Left renal pelvis (tissue), 4 donors: ENCODE data around the gene CR1. TPM values are rescaled to one million over a fixed set of nuclear protein-coding genes. Genes with fewer than 3 reads are reported as not detected.
"Not testable (repeated sequence)": the region's sequence is repeated elsewhere in the genome, so short reads cannot be mapped to it uniquely, and the experiment has no call there.

Experiments used
- DNase-seq, 4 donors: peaks; one replicate each; pipeline ENCODE4 v3.0.0-alpha.2; 2013; ENCODE audit warnings: low read depth in 4 of 4, low spot score in 3 of 4
- polyA plus RNA-seq, 4 donors: library from polyadenylated mRNA; unstranded; fragments of 120-200 nt; gene quantifications; one replicate each; pipeline ENCODE4 v1.2.1, GENCODE V29; 2013; ENCODE audit not compliant: insufficient read length in 4 of 4

Gene CR1
- polyA plus RNA-seq, 4 donors: 3.0 to 19.3 (median 17.8) TPM

DNA sequence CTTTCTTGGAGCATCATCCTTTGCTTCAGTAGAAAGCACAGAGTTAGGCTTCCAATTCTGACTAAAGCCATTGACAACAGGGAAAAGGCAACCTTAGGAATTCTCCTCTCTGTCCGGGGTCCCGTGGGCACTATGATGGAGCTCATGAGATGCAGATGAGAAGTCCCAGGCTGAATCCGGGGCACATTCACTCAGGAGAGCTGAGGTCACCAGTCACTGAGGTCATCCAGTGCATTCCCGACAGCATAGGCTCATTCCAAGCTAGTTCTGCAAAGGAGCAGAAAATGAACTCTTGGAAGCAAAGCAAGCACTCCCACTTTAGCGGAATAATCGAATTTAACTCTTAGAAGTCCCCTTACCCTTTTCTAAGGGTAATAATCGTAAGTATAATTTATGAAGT, 6.8 kb downstream of the CR1 start:
- DNase-seq: no peak

DNA sequence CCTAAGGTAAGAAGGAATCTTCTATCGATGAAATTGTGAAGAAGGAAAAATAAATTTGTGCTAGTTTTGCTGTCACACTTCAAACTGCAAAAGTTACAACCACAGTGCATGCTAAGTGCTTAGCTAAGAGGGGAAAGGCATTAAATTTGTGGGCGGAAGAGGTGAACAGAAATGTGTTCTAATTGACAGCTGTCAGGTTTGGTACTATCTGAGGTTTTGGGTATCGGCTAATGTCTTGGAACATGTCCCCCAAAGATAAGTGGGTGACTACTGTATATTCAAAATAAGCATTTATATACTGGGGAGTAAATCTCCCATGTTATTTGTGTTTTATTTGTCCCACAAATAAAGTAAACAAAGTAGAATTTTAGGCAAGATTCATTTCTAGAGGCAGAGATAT, 8.0 kb downstream of the CR1 start:
- DNase-seq: no peak

DNA sequence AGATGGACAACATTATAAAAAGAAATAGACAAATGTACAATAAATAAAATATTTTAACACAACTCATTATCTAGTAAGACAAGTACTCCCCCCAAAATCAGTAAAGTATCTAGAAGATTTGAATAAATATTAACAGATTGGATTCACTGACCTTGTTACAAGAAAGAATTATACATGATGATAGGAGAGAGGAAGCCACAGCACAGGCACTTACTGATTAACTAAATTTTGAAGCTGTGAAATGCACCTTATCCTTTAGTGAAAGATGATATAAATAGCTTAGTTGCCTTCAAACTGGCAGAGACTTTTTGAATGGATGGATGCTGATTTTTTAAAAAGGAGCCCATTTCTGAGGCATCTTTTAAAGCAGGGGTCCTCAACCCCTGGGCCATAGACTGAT, 8.5 kb downstream of the CR1 start:
- no peak for DNase-seq

DNA sequence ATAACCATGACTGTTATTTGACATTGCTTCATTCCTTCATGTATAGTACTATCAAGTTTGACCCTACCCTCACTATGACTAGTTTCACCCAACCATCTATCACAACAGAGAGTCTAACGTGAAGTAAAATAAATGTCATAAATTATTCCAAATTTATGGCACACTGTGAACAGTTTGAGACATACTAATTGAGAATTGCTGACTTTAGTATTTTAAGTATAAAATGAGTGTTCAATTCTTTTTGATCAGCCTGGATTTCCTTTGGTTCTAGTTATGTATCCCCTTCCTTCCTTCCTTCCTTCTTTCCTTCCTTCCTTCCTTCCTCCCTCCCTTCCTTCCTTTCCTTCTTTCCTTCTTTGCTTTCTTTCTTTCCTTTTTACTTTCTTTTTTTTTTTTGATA, 14.5 kb downstream of the CR1 start:
- DNase-seq: no peak

DNA sequence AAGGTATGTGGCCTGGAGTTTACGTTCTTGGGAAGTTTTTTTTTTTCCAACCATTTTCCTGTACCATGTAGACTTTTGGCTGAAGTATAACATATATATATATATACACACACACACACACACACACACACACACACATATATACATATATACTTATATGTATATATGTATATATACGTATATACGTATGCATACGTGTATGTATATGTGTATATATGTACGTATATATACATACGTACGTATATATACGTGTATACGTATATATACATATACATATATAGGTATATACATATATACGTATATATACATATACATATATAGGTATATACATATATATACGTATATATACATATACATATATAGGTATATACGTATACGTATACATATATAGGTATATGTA, 18.9 kb downstream of the CR1 start:
- no peak for DNase-seq

DNA sequence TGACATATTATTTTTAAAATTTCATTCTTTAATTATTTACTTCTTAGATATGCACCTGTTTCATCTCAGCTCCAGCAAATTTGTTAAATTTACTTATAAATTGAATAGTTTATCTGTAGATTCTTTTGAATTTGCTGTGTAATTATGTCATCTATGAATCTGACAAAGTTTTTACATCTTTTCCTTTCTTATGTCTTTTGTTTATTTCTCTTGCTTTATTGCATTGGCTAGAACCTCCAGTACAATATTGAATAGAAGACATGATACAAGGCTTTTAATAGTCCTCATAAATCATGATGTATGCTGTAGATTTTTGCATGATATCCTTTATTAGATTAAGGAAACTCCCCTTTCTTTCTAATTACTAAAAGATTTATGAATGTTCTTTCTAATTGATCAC, 20.8 kb downstream of the CR1 start:
- DNase-seq: no peak

DNA sequence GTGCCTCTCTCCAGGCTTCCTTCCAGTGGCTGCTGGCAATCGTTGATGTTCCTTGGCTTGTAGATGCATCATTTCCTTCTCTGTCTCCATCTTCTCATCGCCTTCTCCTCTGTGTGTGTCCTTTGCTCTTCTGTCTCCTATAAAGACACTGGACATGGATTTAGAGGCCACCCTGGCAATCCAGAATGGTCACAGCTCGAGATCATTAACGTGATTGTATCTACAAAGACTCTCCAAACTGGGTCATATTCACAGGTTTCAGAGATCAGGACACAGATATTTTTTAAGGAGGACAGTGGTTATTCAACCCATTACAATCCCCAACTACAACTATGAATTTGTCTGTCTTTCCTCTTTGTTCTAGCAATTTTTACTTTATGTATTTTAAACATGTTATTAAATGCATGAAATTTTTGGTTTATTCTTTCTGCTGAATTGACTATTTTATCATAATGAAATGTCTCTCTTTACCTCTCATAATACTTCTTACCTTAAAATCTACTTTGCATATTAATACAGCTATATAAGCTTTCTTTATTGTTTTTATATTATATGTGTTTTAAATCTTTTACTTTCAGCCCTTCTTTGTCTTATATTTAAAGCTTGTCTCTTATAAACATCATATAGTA, 22.8 kb downstream of the CR1 start:
- DNase-seq: no peak

DNA sequence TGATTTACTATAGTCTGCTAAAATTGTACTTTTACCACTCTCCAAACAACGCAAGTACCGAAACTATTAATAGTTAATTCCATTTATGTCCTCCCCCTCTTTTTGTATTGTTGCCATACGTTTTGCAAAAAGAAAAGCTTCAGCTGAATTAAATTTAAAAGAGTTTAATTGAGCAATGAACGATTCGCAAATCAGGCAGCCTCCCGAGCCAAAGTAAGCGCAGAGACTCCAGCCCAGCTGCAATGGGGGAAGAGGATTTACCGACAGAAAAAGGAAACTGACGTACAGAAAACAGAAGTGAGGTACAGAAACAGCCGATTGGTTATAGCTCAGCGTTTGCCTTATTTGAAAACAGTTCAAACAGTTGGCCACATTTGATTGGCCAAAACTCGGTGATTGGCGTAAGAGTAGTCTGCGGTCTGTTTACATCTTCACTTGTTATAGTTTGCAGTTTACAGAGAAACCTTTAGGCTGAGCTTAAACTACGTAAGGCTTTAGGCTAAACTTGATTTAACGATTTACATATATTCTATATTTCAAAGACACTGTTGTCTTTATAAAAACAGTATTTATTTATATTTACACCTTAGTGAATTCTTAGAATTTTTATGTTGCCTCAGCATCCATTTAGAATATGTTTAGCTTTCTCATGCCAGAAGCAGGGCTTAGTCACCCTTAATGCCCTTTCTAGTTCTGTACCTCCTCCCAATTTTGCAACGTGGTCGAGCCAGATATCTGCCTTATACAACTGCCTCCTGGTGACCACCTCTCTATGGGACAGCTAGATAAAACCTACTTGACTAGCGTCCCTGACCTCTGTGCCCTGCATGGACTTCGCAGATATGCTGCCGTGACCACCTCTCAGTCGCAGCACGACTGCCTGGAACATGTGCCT, 23.8 kb downstream of the CR1 start:
- no peak for DNase-seq

DNA sequence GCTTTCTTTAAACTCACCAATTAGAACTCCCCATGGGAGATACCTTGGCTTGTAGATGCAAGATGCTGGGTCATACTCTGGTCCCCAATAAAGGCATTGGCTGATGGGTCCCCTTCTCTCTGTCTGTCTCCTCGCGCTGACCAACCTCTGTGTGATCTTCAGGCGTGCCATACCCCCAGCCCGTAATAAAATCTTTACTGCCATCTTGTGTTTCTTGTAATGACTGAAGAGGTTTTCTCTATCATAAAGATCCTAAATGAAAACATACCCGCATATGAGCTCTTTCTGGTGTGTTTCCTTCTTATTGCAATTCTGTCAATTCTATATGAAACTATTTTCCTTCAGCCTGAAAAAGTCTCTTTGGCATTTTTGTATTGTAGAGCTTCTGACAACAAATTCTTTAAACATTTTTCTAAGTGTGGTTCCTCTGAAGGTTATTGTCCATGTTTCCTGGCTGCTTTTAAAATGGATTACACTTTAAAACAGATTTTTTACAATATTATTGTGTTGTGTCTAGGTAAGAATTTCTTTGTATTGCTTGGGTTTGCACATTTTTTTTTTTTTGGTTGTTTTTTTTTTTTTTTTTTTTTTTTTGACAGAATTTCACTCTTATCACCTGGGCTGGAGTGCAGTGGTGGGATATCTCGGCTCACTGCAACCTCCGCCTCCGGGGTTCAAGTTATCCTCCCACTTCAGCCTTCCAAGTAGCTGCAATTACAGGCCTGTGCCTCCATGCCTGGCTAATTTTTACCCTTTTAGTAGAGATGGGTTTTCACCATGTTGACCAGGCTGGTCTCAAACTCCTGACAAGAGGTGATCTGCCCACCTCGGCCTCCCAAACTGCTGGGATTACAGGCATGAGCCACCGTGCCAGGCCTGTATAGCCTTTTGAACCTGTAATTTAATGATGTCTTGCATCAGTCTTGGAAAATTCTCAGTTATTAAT, 24.7 kb downstream of the CR1 start:
- not testable (repeated sequence) for DNase-seq

DNA sequence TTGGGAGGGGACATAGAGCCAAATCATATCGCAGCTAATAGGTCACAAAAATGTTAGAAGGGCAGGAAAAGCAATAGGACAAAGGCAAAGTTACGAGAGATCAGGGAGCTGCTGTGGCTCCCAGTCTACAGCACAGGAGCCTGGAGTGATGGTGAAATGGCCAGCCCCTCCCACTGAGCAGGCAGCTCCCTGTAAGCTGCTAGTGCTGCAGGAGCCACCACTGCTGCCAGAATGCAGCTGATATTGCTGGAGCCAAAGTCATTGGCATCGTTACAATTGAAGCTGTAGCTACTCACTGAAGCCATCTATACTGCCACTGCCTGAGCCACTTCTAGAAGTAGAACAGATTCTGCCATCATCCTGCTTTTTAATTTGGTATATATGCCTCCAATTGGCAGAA, 29.3 kb downstream of the CR1 start:
- not testable (repeated sequence) for DNase-seq

DNA sequence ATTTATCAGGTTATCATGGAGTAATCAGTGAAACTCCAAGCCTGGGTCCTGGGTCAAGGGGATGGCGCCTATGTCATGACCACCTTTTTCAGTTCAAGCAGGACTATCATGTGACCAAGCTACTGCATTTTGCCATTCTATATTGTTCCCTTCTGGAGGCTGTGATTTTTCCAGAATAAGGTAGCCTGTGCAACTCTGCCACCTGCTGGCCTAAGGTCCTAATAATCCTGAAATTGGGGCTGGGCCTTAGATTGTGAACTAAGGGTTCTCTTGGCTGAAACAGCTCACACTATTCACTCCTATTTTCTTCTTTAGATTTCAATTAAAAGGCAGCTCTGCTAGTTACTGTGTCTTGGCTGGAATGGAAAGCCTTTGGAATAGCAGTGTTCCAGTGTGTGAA, 32.4 kb downstream of the CR1 start:
- not testable (repeated sequence) for DNase-seq

DNA sequence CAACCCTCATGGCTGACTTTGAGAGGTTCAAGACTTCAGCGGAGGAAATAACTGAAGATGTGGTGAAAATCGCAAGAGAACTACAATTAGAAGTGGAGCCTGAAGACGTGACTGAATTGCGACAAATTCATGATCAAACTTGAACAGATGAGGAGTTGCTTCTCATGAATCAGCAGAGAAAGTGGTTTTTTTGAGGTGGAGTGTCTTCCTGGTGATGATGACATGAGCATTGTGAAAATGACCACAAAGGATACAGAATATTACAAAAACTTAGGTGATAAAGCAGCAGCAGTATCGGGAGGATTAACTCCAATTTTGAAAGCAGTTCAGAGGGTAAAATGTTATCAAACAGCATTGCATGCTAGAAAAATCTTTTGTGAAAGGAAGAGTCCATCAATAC, 40.3 kb downstream of the CR1 start:
- DNase-seq: not testable (repeated sequence)

DNA sequence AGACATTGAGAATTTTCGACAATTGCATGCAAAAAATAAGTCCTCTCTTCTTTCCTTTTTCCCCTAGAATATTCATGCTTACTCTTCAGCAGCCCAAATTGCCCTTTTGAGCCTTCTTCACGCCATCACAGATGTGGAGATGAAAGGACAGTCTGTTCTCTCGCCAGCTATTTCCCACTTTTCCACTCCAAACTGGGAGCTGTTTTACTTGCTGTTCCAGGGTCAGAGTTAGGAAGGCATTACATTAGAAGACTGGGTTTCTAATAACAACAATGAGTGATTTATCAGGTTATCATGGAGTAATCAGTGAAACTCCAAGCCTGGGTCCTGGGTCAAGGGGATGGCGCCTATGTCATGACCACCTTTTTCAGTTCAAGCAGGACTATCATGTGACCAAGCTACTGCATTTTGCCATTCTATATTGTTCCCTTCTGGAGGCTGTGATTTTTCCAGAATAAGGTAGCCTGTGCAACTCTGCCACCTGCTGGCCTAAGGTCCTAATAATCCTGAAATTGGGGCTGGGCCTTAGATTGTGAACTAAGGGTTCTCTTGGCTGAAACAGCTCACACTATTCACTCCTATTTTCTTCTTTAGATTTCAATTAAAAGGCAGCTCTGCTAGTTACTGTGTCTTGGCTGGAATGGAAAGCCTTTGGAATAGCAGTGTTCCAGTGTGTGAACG, 50.9 kb downstream of the CR1 start:
- DNase-seq: not testable (repeated sequence)

DNA sequence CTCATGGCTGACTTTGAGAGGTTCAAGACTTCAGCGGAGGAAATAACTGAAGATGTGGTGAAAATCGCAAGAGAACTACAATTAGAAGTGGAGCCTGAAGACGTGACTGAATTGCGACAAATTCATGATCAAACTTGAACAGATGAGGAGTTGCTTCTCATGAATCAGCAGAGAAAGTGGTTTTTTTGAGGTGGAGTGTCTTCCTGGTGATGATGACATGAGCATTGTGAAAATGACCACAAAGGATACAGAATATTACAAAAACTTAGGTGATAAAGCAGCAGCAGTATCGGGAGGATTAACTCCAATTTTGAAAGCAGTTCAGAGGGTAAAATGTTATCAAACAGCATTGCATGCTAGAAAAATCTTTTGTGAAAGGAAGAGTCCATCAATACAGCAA, 58.9 kb downstream of the CR1 start:
- DNase-seq: not testable (repeated sequence)

DNA sequence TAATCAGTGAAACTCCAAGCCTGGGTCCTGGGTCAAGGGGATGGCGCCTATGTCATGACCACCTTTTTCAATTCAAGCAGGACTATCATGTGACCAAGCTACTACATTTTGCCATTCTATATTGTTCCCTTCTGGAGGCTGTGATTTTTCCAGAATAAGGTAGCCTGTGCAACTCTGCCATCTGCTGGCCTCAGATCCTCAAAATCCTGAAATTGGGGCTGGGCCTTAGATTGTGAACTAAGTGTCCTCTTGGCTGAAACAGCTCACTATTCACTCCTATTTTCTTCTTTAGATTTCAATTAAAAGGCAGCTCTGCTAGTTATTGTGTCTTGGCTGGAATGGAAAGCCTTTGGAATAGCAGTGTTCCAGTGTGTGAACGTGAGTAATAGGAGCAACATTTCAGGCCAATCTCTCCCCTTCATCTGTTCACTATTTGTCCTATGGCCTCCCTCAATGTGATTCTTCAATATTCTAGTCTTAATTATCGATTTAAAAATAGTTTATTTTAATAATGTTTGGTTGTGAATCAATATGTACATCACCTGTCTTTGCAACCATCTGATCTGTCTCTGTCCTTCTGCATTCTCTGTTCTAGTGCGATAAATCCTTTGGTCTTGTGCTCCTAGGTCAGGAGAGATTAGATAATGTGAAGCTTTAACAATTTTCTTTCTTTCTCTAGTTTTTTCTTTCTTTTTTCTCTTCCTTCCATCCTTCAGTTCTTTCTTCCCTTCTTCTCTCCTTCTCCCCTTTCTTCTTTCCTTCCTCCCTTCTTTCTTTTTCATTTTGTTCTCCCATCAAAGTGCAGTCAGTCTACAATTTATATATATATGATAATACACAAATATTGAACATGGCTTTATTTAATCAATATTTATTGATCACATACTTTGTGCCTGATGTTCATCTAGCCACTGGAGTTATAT, 69.8 kb downstream of the CR1 start:
- DNase-seq: no peak

DNA sequence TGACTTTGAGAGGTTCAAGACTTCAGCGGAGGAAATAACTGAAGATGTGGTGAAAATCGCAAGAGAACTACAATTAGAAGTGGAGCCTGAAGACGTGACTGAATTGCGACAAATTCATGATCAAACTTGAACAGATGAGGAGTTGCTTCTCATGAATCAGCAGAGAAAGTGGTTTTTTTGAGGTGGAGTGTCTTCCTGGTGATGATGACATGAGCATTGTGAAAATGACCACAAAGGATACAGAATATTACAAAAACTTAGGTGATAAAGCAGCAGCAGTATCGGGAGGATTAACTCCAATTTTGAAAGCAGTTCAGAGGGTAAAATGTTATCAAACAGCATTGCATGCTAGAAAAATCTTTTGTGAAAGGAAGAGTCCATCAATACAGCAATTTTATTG, 76.0 kb downstream of the CR1 start:
- not testable (repeated sequence) for DNase-seq

DNA sequence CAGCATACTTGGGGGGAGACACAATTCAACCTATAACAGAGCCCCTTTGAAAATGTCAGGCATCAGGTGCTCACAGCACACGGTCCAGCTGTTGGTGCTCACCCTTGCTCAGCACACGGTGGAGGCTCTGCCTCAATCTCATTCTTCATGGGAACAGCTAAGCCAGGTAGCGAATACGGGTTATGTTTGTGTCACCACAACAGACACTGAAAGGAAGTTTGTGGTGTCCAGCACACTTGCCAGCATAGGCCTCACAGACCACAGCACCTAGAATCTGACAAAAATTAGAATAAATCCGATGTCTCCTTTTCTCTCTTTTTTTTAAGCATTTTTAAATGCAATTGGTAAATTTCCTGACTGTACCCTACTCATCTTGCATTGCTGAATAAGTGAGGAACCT, 77.1 kb downstream of the CR1 start:
- not testable (repeated sequence) for DNase-seq

DNA sequence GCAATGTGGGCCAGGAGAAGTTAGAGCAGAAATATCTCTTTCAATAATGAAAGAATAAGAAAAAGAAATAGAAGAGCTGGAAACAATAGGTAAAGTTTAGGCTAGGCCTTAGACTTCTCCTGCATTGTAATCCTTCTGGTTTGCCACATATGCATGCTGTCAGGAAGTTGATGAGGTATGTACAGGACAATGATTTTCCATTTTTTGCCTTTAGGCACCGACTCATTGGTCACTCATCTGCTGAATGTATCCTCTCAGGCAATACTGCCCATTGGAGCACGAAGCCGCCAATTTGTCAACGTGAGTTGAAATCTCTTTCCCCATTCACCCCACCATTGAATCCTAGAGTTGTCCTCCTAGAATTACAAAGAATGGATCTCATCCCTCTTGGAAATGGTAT, 79.4 kb downstream of the CR1 start:
- DNase-seq: not testable (repeated sequence)

DNA sequence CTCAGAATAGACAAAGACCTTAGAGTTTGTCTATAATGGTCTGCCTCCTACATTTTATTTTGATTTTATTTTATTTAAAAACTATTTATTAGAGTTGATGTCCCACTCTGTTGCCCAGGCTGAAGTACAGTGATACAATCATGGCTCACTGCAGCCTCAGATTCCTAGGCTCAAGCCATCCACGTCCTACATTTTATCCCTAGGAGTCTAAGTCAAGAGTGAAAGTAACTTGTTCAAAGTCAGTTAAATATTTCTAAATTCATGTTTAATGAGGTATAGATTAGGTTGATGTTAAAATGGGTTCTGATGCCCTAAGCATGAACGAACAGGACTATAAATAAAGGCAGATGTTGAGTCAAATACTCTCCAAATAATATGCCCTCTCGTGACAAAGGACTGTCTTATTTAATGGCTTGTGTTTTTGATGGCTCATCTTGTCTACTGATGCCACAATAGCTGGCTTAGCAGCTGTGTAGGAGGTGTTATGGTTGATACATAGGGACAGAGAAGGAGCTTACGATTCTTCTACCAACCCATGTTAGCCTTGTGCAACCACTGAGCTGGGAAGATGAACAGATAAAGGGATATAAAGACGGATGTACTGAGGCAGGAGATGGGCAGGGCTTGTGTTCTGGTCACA, 83.0 kb downstream of the CR1 start:
- DNase-seq: no peak
